Measurements from ENCODE around the gene SLAMF6. TPM values are rescaled to one million over a fixed set of nuclear protein-coding genes. Genes with fewer than 3 reads are reported as not detected.

Gene SLAMF6
- polyA plus RNA-seq, 4 donors = 0.06 to 0.37 (median 0.15) TPM

DNA sequence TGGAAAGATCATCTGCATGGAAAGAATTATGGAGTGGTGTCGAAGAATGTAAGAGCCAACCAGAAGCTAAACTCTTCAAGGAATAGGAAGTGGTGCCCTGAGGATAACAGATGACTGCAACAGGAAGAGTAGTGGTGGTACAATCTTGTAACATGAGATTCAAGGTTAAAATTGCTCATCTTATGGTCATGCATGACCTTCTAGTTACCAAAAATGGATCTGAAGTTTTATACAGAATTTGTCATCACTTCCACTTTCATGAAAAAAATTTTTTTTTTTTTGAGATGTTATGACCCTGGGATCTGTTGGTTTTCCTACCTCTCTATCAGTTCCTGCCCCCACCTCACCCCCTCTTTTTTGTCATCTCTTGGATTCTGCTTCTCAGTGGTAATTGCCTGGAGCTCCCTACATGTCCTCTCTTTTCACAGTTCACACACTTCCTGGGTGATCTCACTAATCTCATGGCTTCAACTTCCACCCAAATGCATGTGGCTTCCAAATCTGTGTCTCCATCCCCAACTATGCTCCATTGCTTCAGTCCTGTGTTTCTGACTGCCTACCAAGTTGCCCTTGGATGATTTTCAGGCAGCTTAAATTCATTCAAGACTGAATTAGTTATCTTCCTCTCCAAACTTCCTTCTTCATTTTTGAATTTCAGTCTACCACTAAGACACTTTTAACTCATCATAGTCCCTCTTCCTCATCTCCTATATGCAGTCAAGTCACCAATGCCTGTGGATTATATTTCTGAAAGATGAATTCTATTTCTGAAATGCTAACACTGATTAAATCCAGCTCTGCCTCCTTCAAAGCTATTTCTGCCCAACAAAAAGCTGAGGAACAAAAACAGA lies 48.4 kb downstream of the SLAMF6 start:
- no peak for DNase-seq (ENCODE audit: low read depth in 4 of 4, low spot score in 3 of 4)

GRCh38 chr1:160472112-160472511 lies 50.9 kb downstream of the SLAMF6 start:
- no peak for DNase-seq (ENCODE audit: low read depth in 4 of 4, low spot score in 3 of 4)

DNA sequence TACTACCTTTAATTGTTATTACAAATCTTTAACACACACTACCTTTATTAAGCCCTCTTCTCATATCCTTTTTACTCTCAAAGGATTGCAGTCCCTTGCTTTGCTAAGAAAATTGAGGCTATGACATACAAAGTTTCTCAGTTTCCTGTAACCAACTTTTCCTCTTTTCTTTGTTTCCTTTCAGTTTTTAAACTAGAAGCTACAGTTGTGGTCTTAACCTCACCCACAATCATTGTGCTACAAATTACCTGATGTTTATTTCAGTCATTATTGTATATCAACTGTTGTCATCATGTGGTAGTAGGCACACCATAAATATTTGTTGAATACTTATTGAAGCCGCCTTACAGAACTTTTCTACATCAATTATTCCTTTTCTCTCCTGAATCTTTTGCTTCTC lies 51.8 kb downstream of the SLAMF6 start:
- DNase-seq (ENCODE audit: low read depth in 4 of 4, low spot score in 3 of 4) = no peak

- no peak for DNase-seq (ENCODE audit: low read depth in 4 of 4, low spot score in 3 of 4)
These were observed 55.5 kb downstream of the SLAMF6 start for GRCh38 chr1:160467576-160467975.

DNA sequence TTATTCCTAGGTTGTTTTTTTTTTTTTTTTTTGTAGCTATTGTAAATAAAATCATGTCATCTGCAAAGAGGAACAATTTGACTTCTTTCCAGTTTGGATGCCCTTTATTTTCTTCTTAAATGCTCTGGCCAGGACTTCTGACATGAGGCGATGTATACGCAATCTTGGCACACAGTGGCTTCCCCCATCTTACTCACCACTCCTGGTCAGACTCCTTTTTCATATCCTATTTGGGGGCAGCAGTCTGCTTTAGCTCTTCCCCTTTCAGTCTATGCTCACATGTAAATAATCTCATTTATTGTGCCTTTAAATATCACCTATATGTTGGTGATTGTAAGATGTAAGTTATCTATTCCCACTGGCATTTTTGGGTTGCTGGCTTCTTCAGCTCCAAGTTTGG lies 56.1 kb downstream of the SLAMF6 start:
- no peak for DNase-seq (ENCODE audit: low read depth in 4 of 4, low spot score in 3 of 4)

DNA sequence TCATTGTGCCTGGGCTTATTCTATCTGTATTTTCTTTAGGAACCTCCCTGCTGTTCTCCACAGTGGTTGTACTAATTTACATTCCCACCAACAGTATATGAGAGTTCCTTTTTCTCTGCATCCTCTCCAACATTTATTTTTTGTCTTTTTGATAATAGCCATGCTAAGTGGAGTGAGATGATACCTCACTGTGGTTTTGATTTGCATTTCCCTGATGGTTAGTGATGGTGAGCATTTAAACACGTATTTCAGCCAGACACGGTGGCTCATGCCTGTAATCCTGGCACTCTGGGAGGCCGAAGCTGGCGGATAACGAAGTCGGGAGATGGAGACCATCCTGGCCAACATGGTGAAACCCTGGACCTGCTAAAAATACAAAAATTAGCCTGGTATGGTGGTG lies 57.9 kb downstream of the SLAMF6 start:
- DNase-seq (ENCODE audit: low read depth in 4 of 4, low spot score in 3 of 4) = no peak

DNA sequence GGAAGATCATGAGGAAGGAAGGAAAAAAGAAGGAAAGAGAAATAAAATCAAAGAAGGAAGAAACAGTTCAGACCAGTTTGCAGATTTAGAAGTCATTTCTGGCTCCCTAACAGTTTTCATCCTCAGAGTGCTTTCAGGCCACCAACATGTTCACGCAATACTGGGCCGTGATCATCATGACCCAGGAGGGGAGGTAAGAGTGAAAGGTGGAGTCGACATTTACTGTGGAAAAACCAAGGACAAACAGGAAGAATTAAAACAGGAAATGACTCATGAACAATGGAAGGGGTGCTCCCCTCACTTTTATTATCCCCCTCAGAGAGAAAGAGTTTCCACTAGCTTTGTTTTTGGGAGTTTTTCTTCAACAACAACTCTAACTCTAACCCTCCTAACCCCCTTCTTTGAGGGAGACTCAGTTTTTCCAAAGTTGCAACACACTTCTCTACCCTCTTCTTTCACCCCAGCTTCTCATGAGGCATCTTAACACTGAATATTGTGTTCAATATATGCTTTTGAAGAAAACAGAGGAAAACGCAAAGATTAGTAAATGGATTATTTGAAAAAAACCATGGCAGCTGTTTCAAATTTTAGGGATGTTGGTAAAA lies 62.3 kb downstream of the SLAMF6 start:
- no peak for DNase-seq (ENCODE audit: low read depth in 4 of 4, low spot score in 3 of 4)

GRCh38 chr1:160460214-160460642 lies 62.8 kb downstream of the SLAMF6 start:
- no peak for DNase-seq (ENCODE audit: low read depth in 4 of 4, low spot score in 3 of 4)

GRCh38 chr1:160459687-160460086 lies 63.4 kb downstream of the SLAMF6 start:
- no peak for DNase-seq (ENCODE audit: low read depth in 4 of 4, low spot score in 3 of 4)

GRCh38 chr1:160459056-160459455 lies 64.0 kb downstream of the SLAMF6 start:
- no peak for DNase-seq (ENCODE audit: low read depth in 4 of 4, low spot score in 3 of 4)

- no peak for DNase-seq (ENCODE audit: low read depth in 4 of 4, low spot score in 3 of 4)
These were observed 67.9 kb downstream of the SLAMF6 start for GRCh38 chr1:160455153-160455517.

- DNase-seq (ENCODE audit: low read depth in 4 of 4, low spot score in 3 of 4) = no peak
These were observed 68.5 kb downstream of the SLAMF6 start for GRCh38 chr1:160454371-160455152.

DNA sequence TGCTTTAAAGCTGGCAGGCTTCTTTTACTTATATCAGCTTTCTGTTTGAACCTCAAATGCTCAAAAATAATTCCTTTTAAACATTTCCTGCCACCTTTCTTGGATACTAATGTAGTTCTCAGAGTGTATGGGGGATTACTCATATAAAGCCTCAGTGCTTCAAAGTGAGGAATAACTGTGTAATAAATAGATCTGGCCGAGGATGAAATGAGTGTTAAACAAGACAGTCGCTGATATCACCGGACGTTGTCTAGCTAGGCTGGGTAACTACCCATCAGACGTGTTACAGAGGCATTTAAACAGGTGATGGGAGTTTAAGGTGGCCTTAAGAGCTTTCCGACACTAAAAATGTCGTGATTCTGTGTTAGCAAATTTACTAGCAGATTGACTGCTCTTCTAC lies 69.6 kb downstream of the SLAMF6 start:
- DNase-seq (ENCODE audit: low read depth in 4 of 4, low spot score in 3 of 4) = no peak

- DNase-seq (ENCODE audit: low read depth in 4 of 4, low spot score in 3 of 4) = no peak
These were observed 71.2 kb downstream of the SLAMF6 start for GRCh38 chr1:160451859-160452232.

GRCh38 chr1:160451119-160451858 lies 71.8 kb downstream of the SLAMF6 start:
- no peak for DNase-seq (ENCODE audit: low read depth in 4 of 4, low spot score in 3 of 4)

GRCh38 chr1:160449494-160449893 lies 73.6 kb downstream of the SLAMF6 start:
- DNase-seq (ENCODE audit: low read depth in 4 of 4, low spot score in 3 of 4) = no peak

DNA sequence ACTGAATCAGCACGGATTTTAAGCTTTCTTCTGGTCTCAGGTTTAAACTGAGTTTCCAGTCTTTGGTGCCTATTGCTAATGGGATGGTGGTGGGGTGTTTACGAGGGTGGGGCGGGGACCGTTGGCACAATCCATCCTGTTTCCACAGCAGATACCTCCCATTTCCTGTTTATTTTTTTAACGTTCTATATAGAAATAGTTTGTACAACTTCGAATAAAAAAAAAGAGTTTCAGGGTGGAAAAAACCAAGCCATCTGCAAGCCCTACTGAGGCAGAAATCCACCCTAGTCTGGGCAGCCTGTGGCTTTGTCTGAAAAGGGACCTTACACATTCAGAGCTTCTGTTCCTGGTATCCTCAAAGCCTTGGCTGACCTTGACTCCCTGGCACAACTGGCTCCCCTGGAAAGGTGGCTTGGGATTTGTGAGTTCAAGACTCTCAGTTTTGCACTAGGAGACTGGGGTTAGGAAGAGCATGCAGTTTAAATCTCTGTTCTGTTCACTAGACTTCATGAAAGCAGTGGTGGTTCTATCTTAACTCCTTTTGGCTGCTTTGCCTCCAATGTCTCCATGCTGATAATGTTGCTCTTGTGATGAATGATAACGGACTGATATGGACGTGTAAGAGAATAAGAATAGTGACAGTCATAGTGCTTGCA lies 76.0 kb downstream of the SLAMF6 start:
- no peak for DNase-seq (ENCODE audit: low read depth in 4 of 4, low spot score in 3 of 4)

DNA sequence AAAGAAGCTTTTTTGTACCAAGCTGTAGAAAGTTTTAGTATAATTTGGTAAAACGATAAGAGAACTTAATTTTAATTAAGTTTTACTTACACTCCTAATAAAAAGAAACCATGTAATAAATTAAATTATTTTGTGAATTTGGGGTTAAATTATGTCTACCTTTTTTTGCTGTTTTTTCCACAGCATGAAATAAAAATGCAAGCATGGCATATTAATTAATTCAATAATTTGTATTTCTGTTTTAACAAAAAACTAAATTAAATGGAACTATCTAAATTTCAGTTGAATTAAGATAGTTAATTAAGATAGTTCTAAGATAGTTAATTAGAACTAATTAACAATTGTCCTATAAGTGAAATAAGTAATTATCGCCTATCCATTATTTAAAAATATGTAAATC lies 83.3 kb downstream of the SLAMF6 start:
- no peak for DNase-seq (ENCODE audit: low read depth in 4 of 4, low spot score in 3 of 4)

DNA sequence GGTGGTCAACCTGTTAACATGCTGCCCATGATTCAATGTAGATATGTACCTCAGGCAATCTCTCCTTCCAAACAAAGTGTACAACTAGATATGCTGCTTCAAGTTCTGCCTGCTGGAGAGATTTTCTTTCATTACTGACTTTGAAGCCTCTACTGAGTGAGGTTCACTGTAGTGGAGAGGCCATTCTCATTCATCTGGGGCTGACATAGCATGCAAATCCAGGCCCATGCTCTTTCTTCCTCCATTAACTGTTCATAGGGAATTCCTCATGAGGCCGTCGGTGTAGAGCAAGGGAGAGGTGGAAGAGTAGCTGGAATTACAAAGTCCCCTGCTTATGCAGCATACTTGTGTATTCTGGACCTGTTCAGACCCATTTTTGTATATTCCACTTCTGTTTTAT lies 84.1 kb downstream of the SLAMF6 start:
- no peak for DNase-seq (ENCODE audit: low read depth in 4 of 4, low spot score in 3 of 4)

DNA sequence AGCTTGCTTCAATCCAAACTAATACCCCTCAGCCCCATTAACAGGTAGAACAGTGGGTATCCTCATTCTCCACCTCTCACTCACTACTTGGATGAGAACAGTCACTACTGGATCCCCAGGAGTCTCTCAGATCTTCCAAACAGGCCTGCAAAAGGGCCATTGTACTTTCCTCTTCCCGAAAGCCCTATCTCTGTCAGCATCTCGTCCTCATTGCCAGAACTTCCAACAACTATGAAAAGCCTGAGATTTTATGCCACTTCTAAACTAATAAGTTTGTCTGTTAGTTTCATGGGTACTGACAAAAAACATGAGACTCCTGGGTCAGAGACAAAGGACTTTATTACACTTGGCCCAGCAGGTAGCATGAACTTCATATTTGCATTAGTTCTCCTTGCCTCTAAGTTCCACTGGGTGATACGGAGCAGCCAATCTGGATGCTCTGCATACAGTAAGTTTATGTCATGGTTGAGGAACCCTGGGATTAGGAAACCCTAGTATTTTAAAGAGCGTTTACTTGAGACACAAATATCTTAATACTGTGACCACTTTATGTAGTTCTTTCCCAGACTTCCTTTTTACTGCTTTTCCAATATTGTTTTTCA lies 84.6 kb downstream of the SLAMF6 start:
- DNase-seq (ENCODE audit: low read depth in 4 of 4, low spot score in 3 of 4) = no peak

All from left renal pelvis (tissue), 4 donors.